Activated CD4-positive, alpha-beta T cell treated with anti-CD3 and anti-CD28 coated beads, Interleukin-2, amount 10 ng/mL, durations not matched to agents 7 days and 5 days (primary cell): ENCODE results near the gene RNF13. TPM values are rescaled to one million over a fixed set of nuclear protein-coding genes. Genes with fewer than 3 reads are reported as not detected.
"Not testable (repeated sequence)": the region's sequence is repeated elsewhere in the genome, so short reads cannot be mapped to it uniquely, and the experiment has no call there.

Experiments
- CTCF ChIA-PET: fragments of 350-600 bp; sonication (Branson Sonifier 250); formaldehyde crosslinking; loops from one replicate; lab custom pipeline; 2021; ENCODE audit warnings: antibody characterized with exemption; lab: Charles Lee
- POLR2A ChIA-PET: fragments of 350-600 bp; sonication (Branson Sonifier 250); formaldehyde crosslinking; loops from one replicate; lab custom pipeline; 2021; ENCODE audit warnings: antibody characterized with exemption; lab: Charles Lee
- DNase-seq: peaks from one replicate; pipeline ENCODE4 v3.0.0-alpha.2; 2020
- H3K27ac Mint-ChIP-seq: one replicate; pipeline ENCODE4 v1.8.0; 2021; ENCODE audit warnings: mild to moderate bottlenecking, moderate library complexity, mixed read lengths
- H3K27me3 Mint-ChIP-seq: one replicate; pipeline ENCODE4 v1.8.0; 2021; ENCODE audit warnings: mixed read lengths
- H3K36me3 Mint-ChIP-seq: one replicate; pipeline ENCODE4 v1.8.0; 2021; ENCODE audit warnings: low read depth, mixed read lengths
- H3K4me1 Mint-ChIP-seq: one replicate; pipeline ENCODE4 v1.8.0; 2021; ENCODE audit warnings: mixed read lengths
- H3K4me3 Mint-ChIP-seq: one replicate; pipeline ENCODE4 v1.8.0; 2021; ENCODE audit warnings: mild to moderate bottlenecking, moderate library complexity, mixed read lengths
- H3K9me3 Mint-ChIP-seq: one replicate; pipeline ENCODE4 v1.8.0; 2021; ENCODE audit warnings: mixed read lengths
- total RNA-seq, 2 experiments: library from RNA; stranded (reverse); gene quantifications; one replicate each; pipeline ENCODE4 v1.2.3, GENCODE V29; 2021

The RNF13 gene
- total RNA-seq, 2 experiments from 2014 or later, result 33.0 to 45.7 TPM

- CTCF ChIA-PET, result no interaction called here
- POLR2A ChIA-PET, result no interaction called here
- peak; percentile 29 for DNase-seq
Measured at GRCh38 chr3:149971403-149972075, 158.5 kb downstream of the RNF13 start.

GRCh38 chr3:149975919-149976318, 162.9 kb downstream of the RNF13 start:
- no peak for DNase-seq
- peaks cover 8% of the 10 kb centered on the region for H3K4me1 Mint-ChIP-seq
- H3K27ac Mint-ChIP-seq, result no peak overlapping the region
- peaks cover 2% of the 10 kb centered on the region for H3K36me3 Mint-ChIP-seq
- POLR2A ChIA-PET, result interaction anchor here (0.6 kb wide), 1 partner anchor 204 kb away, joined by 5 read pairs; no protein-coding TSS in a partner anchor
- CTCF ChIA-PET, result no interaction called here
- no peak overlapping the region for H3K4me3 Mint-ChIP-seq
- peaks cover 66% of the 10 kb centered on the region for H3K27me3 Mint-ChIP-seq
- no peaks in the 10 kb centered on the region for H3K9me3 Mint-ChIP-seq

More at GRCh38 chr3:149971403-149972075, 158.5 kb downstream of the RNF13 start:
- H3K27me3 Mint-ChIP-seq, result peaks cover 61% of the 10 kb centered on the region
- peaks cover 17% of the 10 kb centered on the region for H3K4me1 Mint-ChIP-seq
- no peaks in the 10 kb centered on the region for H3K9me3 Mint-ChIP-seq
- H3K4me3 Mint-ChIP-seq, result peak overlapping the region; percentile 82
- peak overlapping the region; percentile 42 for H3K27ac Mint-ChIP-seq
- H3K36me3 Mint-ChIP-seq, result peaks cover 4% of the 10 kb centered on the region

- ChIA-PET CTCF (no interaction called here), POLR2A (interaction anchor here (0.5 kb wide), 1 partner anchor 105 kb away, joined by 4 read pairs; no protein-coding TSS in a partner anchor)
- Mint-ChIP-seq H3K4me3 (no peak overlapping the region), H3K36me3 (peaks cover 2% of the 10 kb centered on the region), H3K9me3 (no peaks in the 10 kb centered on the region), H3K4me1 (peaks cover 1% of the 10 kb centered on the region), H3K27ac (no peak overlapping the region), H3K27me3 (peaks cover 55% of the 10 kb centered on the region)
- no peak for DNase-seq
Measured at GRCh38 chr3:149977386-149977785, 164.4 kb downstream of the RNF13 start.

GRCh38 chr3:149981979-149982378, 169.0 kb downstream of the RNF13 start:
- DNase-seq, POLR2A ChIA-PET, CTCF ChIA-PET, H3K4me1 Mint-ChIP-seq, H3K4me3 Mint-ChIP-seq, H3K27ac Mint-ChIP-seq, H3K9me3 Mint-ChIP-seq, H3K36me3 Mint-ChIP-seq: not testable (repeated sequence)
- peaks cover 25% of the 10 kb centered on the region for H3K27me3 Mint-ChIP-seq

GRCh38 chr3:149983053-149983452, 170.0 kb downstream of the RNF13 start:
- H3K27me3 Mint-ChIP-seq, result peaks cover 22% of the 10 kb centered on the region
- H3K36me3 Mint-ChIP-seq, H3K4me3 Mint-ChIP-seq, POLR2A ChIA-PET, H3K9me3 Mint-ChIP-seq, CTCF ChIA-PET, DNase-seq, H3K4me1 Mint-ChIP-seq, H3K27ac Mint-ChIP-seq: not testable (repeated sequence)

- Mint-ChIP-seq H3K9me3 (no peaks in the 10 kb centered on the region), H3K4me3 (no peak overlapping the region), H3K27ac (no peak overlapping the region), H3K36me3 (no peaks in the 10 kb centered on the region), H3K4me1 (no peaks in the 10 kb centered on the region), H3K27me3 (peaks cover 22% of the 10 kb centered on the region)
- no peak for DNase-seq
- CTCF ChIA-PET, result no interaction called here
- POLR2A ChIA-PET, result interaction anchor here (0.6 kb wide), 1 partner anchor 293 kb away, joined by 3 read pairs; no protein-coding TSS in a partner anchor
Measured at GRCh38 chr3:149983628-149984027, 170.6 kb downstream of the RNF13 start.

- Mint-ChIP-seq H3K4me3 (no peak overlapping the region), H3K27ac (no peak overlapping the region), H3K36me3 (no peaks in the 10 kb centered on the region), H3K9me3 (peaks cover 4% of the 10 kb centered on the region), H3K27me3 (peaks cover 20% of the 10 kb centered on the region), H3K4me1 (no peaks in the 10 kb centered on the region)
- ChIA-PET POLR2A (no interaction called here), CTCF (interaction anchor here (0.6 to 1.2 kb wide), 2 partner anchors 26 to 27 kb away, joined by 3 to 4 read pairs; no protein-coding TSS in a partner anchor)
- no peak for DNase-seq
Measured at GRCh38 chr3:149989307-149989706, 176.3 kb downstream of the RNF13 start.

GRCh38 chr3:149990423-149990948, 177.5 kb downstream of the RNF13 start:
- Mint-ChIP-seq H3K36me3 (no peaks in the 10 kb centered on the region), H3K27me3 (peaks cover 19% of the 10 kb centered on the region), H3K9me3 (peaks cover 13% of the 10 kb centered on the region), H3K27ac (no peak overlapping the region), H3K4me3 (no peak overlapping the region), H3K4me1 (no peaks in the 10 kb centered on the region)
- POLR2A ChIA-PET, result no interaction called here
- DNase-seq, result no peak
- CTCF ChIA-PET, result no interaction called here

GRCh38 chr3:149992416-149993058, 179.5 kb downstream of the RNF13 start:
- H3K27me3 Mint-ChIP-seq, result peaks cover 27% of the 10 kb centered on the region

GRCh38 chr3:149998946-149999345, 185.9 kb downstream of the RNF13 start:
- DNase-seq, result no peak
- Mint-ChIP-seq H3K9me3 (peaks cover 14% of the 10 kb centered on the region), H3K27me3 (peaks cover 16% of the 10 kb centered on the region), H3K4me1 (no peaks in the 10 kb centered on the region), H3K4me3 (no peak overlapping the region), H3K27ac (no peak overlapping the region), H3K36me3 (no peaks in the 10 kb centered on the region)
- ChIA-PET POLR2A (no interaction called here), CTCF (interaction anchor here (0.6 kb wide), 1 partner anchor 22 kb away, joined by 3 read pairs; no protein-coding TSS in a partner anchor)

More at GRCh38 chr3:149992416-149993058, 179.5 kb downstream of the RNF13 start:
- POLR2A ChIA-PET, result no interaction called here
- Mint-ChIP-seq H3K4me3 (no peak overlapping the region), H3K36me3 (no peaks in the 10 kb centered on the region), H3K4me1 (no peaks in the 10 kb centered on the region), H3K9me3 (peaks cover 16% of the 10 kb centered on the region), H3K27ac (no peak overlapping the region)
- CTCF ChIA-PET, result no interaction called here
- no peak for DNase-seq

GRCh38 chr3:149999421-149999820, 186.4 kb downstream of the RNF13 start:
- no peaks in the 10 kb centered on the region for H3K4me1 Mint-ChIP-seq
- H3K27ac Mint-ChIP-seq, result no peak overlapping the region
- H3K4me3 Mint-ChIP-seq, result no peak overlapping the region
- DNase-seq, result no peak
- peaks cover 16% of the 10 kb centered on the region for H3K27me3 Mint-ChIP-seq
- ChIA-PET CTCF (interaction anchor here (0.6 kb wide), 1 partner anchor 22 kb away, joined by 3 read pairs; no protein-coding TSS in a partner anchor), POLR2A (no interaction called here)
- H3K9me3 Mint-ChIP-seq, result peaks cover 13% of the 10 kb centered on the region
- H3K36me3 Mint-ChIP-seq, result no peaks in the 10 kb centered on the region

- Mint-ChIP-seq H3K27ac (no peak overlapping the region), H3K36me3 (no peaks in the 10 kb centered on the region), H3K4me3 (no peak overlapping the region), H3K27me3 (peaks cover 15% of the 10 kb centered on the region), H3K9me3 (peaks cover 5% of the 10 kb centered on the region), H3K4me1 (no peaks in the 10 kb centered on the region)
- no peak for DNase-seq
- POLR2A ChIA-PET, result no interaction called here
- CTCF ChIA-PET, result interaction anchor here (1.1 kb wide), 1 partner anchor 9 kb away, joined by 3 read pairs; no protein-coding TSS in a partner anchor
Measured at GRCh38 chr3:150000641-150001040, 187.6 kb downstream of the RNF13 start.
